ENCODE data around the gene PRSS53.

Gene PRSS53

DNA sequence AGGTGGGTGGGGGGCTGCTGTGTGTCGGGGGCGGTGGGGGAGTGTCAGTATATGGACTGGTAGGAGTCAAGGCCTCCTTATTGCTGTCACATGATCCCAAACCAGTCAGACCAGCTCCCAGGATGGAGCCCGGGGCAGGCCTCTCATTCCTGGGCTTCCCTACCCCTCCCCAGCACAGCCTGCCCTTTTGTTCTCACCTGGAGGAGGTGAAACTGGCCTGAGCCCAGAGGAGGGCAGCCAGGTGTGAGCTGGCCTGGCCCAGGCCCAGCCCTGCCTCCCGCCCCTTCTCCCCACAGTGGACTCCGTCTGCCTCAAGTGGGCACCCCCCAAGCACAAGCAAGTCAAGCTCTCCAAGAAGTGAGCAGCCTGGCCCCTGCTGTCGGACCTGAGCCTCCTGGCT lies 42.2 kb upstream of the PRSS53 start:
- Histone ChIP-seq H3K9me3 (ENCODE audit: insufficient read depth, low read depth, low read length) (no peaks in the 10 kb centered on the region), H3K4me1 (ENCODE audit: insufficient read depth, low read length) (peaks cover 25% of the 10 kb centered on the region), H3K27me3 (ENCODE audit: insufficient read depth, low read length) (no peaks in the 10 kb centered on the region), H3K36me3 (ENCODE audit: insufficient read depth, low read depth, low read length) (peaks cover 40% of the 10 kb centered on the region), H3K27ac (ENCODE audit: low read length) (no peak overlapping the region), H3K4me3 (ENCODE audit: low read length) (no peak overlapping the region), H3K9ac (ENCODE audit: low read depth, low read length) (peak overlapping the region; percentile 58)

DNA sequence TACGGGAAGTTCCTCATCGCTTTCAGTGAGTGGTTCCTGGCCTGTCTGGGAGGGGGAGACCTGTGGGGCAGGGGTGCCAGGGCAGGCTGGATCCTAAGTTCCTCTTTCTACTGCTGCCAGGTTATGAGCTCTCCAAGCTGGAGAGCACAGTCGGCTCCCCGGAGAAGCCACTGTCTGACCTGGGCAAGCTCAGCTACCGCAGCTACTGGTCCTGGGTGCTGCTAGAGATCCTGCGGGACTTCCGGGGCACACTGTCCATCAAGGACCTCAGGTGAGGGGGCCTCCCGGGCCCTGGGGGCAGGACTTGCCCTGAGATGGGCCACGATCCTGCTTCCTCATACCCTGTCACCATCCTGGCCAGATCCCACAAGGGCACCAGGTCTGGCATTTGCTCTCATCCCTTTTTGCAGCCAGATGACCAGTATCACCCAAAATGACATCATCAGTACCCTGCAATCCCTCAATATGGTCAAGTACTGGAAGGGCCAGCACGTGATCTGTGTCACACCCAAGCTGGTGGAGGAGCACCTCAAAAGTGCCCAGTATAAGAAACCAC lies 41.7 kb upstream of the PRSS53 start:
- H3K9me3 ChIP-seq (ENCODE audit: insufficient read depth, low read depth, low read length), result no peaks in the 10 kb centered on the region
- peaks cover 23% of the 10 kb centered on the region for H3K4me1 ChIP-seq (ENCODE audit: insufficient read depth, low read length)
- no peaks in the 10 kb centered on the region for H3K27me3 ChIP-seq (ENCODE audit: insufficient read depth, low read length)
- H3K27ac ChIP-seq (ENCODE audit: low read length), result no peak overlapping the region
- no peak overlapping the region; the same call in 1 of the 2 replicates for H3K9ac ChIP-seq (ENCODE audit: low read depth, low read length)
- H3K4me3 ChIP-seq (ENCODE audit: low read length), result no peak overlapping the region
- H3K36me3 ChIP-seq (ENCODE audit: insufficient read depth, low read depth, low read length), result peaks cover 40% of the 10 kb centered on the region

DNA sequence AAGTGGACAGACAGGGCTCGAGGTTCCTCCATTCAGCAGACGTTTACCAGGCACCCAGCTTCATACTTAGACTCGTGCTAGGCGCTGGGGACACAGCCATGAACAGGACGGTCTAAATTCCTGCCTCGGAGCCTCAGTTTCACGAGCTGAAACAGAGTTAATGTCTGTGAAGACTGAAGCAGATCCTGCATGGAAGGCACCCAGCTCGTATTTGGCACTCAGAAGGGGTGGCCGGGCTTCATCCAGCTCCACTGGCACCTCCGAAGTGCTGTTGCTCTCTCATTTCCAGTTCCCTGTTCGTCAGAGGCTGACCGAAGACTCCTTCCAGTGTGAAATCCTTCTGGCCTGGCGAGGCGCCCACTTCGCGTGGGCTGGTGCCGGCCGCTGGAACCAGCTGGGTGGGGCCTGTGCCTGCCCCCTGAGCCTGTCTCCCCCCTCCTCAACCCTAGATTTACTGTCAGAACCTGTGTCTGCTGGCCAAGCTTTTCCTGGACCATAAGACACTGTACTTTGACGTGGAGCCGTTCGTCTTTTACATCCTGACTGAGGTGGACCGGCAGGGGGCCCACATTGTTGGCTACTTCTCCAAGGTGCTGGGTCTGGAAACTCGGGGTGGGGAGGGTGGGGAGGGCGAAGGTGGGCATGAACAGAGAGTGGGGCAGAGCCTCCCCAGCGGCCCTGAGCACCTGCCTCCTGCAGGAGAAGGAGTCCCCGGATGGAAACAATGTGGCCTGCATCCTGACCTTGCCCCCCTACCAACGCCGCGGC lies 41.0 kb upstream of the PRSS53 start:
- H3K4me1 ChIP-seq (ENCODE audit: insufficient read depth, low read length), result peaks cover 23% of the 10 kb centered on the region
- no peak overlapping the region for H3K9ac ChIP-seq (ENCODE audit: low read depth, low read length)
- H3K4me3 ChIP-seq (ENCODE audit: low read length), result no peak overlapping the region
- peaks cover 40% of the 10 kb centered on the region for H3K36me3 ChIP-seq (ENCODE audit: insufficient read depth, low read depth, low read length)
- H3K27me3 ChIP-seq (ENCODE audit: insufficient read depth, low read length), result no peaks in the 10 kb centered on the region
- no peaks in the 10 kb centered on the region for H3K9me3 ChIP-seq (ENCODE audit: insufficient read depth, low read depth, low read length)
- no peak overlapping the region for H3K27ac ChIP-seq (ENCODE audit: low read length)

DNA sequence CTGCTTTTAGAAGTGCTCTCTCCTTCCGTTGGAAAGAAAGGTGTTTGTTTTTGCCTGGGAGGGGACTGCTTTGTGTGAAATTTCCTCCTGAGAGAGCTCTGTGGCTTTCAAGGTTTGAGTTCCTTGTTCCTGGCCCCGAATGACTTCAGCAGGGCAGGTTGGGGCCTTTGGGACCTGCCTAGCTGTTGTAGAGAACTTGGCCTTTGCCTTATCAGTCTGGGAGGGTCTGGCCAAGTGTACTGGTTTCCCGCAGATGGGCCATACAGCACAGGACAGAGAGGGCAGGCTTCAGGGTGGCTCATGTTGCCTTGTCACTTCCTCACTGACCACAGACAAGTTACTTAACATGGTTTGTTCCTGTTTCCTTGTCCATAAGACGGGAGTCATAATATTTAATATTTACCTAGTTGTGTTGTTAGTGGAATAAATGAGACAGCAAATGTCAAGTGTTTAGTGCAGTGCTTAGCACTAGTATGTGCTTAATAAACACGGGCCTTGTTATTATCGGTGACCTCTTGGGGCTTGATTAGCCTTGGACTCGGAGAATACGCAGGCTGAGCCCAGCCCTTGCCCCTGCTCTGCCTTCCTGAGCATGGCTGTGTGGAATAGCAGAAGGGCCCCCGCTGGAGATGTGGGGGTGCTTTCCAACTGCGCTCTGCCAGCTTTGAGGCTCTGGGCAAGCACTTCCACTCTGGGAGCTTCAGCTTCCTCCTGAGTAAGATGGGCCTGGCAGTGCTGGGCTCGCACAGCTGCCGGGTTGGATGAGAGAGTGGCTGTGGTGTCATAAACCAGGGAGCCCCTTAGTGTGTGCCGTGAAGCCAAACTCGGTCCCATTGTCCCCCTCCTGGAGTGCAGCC lies 40.2 kb upstream of the PRSS53 start:
- H3K36me3 ChIP-seq (ENCODE audit: insufficient read depth, low read depth, low read length), result peaks cover 41% of the 10 kb centered on the region
- no peaks in the 10 kb centered on the region for H3K9me3 ChIP-seq (ENCODE audit: insufficient read depth, low read depth, low read length)
- no peak overlapping the region for H3K27ac ChIP-seq (ENCODE audit: low read length)
- H3K4me3 ChIP-seq (ENCODE audit: low read length), result no peak overlapping the region
- H3K9ac ChIP-seq (ENCODE audit: low read depth, low read length), result no peak overlapping the region
- no peaks in the 10 kb centered on the region for H3K27me3 ChIP-seq (ENCODE audit: insufficient read depth, low read length)
- H3K4me1 ChIP-seq (ENCODE audit: insufficient read depth, low read length), result peaks cover 15% of the 10 kb centered on the region

DNA sequence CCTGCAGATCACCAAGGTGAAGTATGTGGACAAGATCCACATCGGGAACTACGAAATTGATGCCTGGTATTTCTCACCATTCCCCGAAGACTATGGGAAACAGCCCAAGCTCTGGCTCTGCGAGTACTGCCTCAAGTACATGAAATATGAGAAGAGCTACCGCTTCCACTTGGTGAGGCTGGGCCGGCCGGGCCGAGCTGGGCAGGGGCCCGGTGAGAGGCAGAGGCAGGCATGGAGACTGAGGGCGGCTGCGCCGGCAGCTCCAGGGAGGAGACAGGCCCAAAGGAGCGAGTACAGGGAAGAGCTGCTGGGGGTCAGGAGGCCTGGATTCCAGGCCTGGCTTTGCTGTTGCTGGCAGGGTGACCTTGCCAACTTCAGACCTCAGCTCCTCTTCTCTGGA lies 38.4 kb upstream of the PRSS53 start:
- no peak overlapping the region for H3K4me3 ChIP-seq (ENCODE audit: low read length)
- no peak overlapping the region for H3K9ac ChIP-seq (ENCODE audit: low read depth, low read length)
- no peaks in the 10 kb centered on the region for H3K9me3 ChIP-seq (ENCODE audit: insufficient read depth, low read depth, low read length)
- peaks cover 39% of the 10 kb centered on the region for H3K36me3 ChIP-seq (ENCODE audit: insufficient read depth, low read depth, low read length)
- no peak overlapping the region for H3K27ac ChIP-seq (ENCODE audit: low read length)
- 0 out of 2 replicates have a peak, but pooled peaks cover 7% of the 10 kb centered on the region for H3K4me1 ChIP-seq (ENCODE audit: insufficient read depth, low read length)
- H3K27me3 ChIP-seq (ENCODE audit: insufficient read depth, low read length), result no peaks in the 10 kb centered on the region

DNA sequence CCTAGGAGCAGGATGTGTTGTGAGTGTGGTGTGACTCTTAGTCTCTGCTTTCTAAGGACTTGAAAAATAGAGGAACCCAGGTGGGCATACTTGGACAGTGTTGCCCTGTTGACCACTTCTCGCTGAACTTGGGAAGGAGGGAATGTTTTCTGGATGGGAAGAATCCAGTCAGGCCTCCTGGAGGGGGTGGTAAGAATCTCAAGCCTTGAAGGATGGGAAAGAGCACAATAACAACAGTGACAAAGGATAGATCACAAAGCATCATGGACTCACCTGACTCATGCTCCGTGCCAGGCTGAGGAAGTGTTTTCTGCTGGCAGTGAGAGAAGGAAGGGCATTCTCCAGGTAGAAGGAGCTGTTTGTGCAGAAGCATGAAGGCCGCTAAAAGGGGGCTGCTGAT lies 37.1 kb upstream of the PRSS53 start:
- Histone ChIP-seq H3K36me3 (ENCODE audit: insufficient read depth, low read depth, low read length) (peaks cover 40% of the 10 kb centered on the region), H3K9ac (ENCODE audit: low read depth, low read length) (no peak overlapping the region), H3K27me3 (ENCODE audit: insufficient read depth, low read length) (no peaks in the 10 kb centered on the region), H3K4me1 (ENCODE audit: insufficient read depth, low read length) (0 out of 2 replicates have a peak, but pooled peaks cover 3% of the 10 kb centered on the region), H3K27ac (ENCODE audit: low read length) (no peak overlapping the region), H3K4me3 (ENCODE audit: low read length) (no peak overlapping the region), H3K9me3 (ENCODE audit: insufficient read depth, low read depth, low read length) (no peaks in the 10 kb centered on the region)

DNA sequence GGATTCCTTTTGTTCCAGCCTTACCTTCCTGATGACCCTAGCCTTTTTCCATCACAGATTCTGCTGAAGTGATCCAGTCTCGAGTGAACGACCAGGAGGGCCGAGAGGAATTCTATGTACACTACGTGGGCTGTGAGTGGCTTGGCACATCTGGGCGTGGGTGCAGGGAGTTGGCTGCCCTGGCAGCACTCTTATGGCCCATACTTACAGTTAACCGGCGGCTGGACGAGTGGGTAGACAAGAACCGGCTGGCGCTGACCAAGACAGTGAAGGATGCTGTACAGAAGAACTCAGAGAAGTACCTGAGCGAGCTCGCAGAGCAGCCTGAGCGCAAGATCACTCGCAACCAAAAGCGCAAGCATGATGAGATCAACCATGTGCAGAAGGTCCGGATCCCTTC lies 31.4 kb upstream of the PRSS53 start:
- no peaks in the 10 kb centered on the region for H3K9me3 ChIP-seq (ENCODE audit: insufficient read depth, low read depth, low read length)
- peaks cover 47% of the 10 kb centered on the region for H3K36me3 ChIP-seq (ENCODE audit: insufficient read depth, low read depth, low read length)
- peaks cover 5% of the 10 kb centered on the region for H3K4me1 ChIP-seq (ENCODE audit: insufficient read depth, low read length)
- H3K27me3 ChIP-seq (ENCODE audit: insufficient read depth, low read length), result no peaks in the 10 kb centered on the region
- H3K9ac ChIP-seq (ENCODE audit: low read depth, low read length), result no peak overlapping the region
- H3K4me3 ChIP-seq (ENCODE audit: low read length), result no peak overlapping the region
- no peak overlapping the region for H3K27ac ChIP-seq (ENCODE audit: low read length)

DNA sequence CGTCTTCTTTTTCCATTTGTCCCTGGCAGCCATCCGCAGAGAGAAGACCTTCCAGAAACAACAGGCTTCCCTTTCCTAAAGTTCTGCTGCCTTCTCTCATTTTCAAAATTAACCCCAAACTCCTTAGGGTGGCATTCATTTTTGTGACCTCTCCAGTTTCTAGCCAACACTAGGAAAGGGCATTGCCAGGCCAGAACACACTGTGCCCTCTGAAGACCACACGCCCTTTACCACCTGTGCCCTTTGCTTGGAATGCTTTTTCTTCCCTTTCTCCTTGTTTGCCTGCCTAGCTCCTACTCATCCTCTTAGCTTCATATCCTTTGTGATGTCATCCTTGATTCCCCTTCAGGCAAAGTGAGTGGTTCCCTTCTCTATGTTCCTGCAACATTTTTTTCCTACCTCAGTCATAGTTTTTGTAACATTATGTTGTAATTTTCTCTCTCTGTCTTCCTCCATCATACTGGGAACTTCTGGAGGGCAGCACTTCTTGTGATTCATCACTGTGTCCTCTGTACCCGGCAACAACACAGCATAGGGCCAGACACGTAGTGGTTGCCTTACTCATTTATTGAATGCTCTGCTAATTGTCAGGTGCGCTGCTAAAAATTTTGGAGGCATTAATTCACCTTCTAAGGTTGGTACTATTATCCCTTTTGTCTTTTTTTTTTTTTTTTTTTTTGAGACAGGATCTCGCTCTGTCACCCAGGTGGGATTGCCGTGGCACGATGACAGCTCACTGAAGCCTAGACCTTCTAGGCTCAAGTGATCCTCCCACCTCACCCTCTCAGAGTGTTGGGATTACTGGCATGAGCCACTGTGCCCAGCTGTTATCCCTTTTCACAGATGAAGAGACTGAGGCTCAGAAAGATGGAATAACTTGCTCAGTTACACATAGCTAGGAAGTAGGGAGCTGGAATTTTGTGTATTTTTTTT lies 29.7 kb upstream of the PRSS53 start:
- Histone ChIP-seq H3K27me3 (ENCODE audit: insufficient read depth, low read length) (no peaks in the 10 kb centered on the region), H3K4me3 (ENCODE audit: low read length) (peak overlapping the region; percentile 85), H3K27ac (ENCODE audit: low read length) (peak overlapping the region; percentile 44), H3K9ac (ENCODE audit: low read depth, low read length) (peak overlapping the region; percentile 81), H3K36me3 (ENCODE audit: insufficient read depth, low read depth, low read length) (peaks cover 42% of the 10 kb centered on the region), H3K4me1 (ENCODE audit: insufficient read depth, low read length) (peaks cover 5% of the 10 kb centered on the region), H3K9me3 (ENCODE audit: insufficient read depth, low read depth, low read length) (no peaks in the 10 kb centered on the region)

DNA sequence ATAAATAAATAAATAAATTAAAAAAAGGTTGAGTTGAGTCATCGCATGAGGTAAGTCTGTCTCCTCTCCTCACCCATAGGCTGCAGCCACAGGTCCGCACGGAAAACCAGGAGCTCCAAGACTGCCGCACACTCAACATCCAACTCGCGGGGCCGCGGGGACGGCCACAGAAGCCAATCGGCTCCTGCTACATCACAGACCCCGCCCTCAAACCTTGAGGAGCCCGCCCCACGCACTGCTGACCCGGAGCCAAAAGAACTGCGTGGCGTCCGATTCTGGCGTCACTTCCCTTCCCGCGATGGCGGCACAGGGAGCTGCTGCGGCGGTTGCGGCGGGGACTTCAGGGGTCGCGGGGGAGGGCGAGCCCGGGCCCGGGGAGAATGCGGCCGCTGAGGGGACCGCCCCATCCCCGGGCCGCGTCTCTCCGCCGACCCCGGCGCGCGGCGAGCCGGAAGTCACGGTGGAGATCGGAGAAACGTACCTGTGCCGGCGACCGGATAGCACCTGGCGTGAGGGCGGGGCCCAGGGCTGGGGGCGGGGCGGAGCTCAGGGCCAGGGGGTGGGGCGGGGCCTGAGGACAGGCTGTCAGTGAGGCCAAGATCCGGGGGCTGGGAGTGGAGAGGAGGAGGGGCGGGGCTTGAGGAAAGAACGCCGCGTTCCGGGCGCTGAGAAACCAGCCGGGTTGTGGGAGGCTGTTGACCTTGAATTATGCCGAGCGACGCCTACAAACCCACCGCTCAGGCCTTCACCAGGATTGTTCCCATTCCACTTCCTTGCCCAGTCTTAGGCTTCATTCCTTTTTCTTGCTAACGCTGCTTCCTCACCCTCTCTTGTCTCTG lies 28.9 kb upstream of the PRSS53 start, which contains the start of gene KAT8:
Gene KAT8, plus strand, starts transcription at position 281 of the 839 bp plus-strand sequence. Its CDS starts 18 bp downstream, at position 299.
- Histone ChIP-seq H3K9ac (ENCODE audit: low read depth, low read length) (peak within 1 kb of the TSS; percentile 81), H3K9me3 (ENCODE audit: insufficient read depth, low read depth, low read length) (no peaks in the 10 kb centered on the region), H3K4me3 (ENCODE audit: low read length) (peak within 1 kb of the TSS; percentile 85), H3K27ac (ENCODE audit: low read length) (peak within 1 kb of the TSS; percentile 44), H3K36me3 (ENCODE audit: insufficient read depth, low read depth, low read length) (peaks cover 46% of the 10 kb centered on the region), H3K27me3 (ENCODE audit: insufficient read depth, low read length) (no peaks in the 10 kb centered on the region), H3K4me1 (ENCODE audit: insufficient read depth, low read length) (peaks cover 5% of the 10 kb centered on the region)

DNA sequence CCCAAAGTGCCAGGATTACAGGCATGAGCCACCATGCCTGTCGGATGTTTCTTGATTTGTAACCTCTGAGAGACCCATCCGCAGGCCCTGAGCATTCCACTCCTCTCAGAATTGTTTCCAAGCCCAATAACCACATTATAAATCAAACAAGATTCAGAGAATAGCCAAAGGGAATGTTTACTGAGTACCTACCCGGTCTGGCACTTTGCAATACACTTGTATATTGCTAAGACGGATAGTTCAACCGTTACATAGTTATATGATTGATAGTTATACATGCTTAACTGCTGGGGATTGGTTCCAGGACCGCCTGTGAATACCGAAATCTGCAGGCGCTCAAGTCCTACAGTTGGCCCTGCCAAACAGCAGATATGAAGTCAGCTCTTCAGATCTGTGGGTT lies 25.7 kb upstream of the PRSS53 start:
- Histone ChIP-seq H3K9ac (ENCODE audit: low read depth, low read length) (no peak overlapping the region), H3K36me3 (ENCODE audit: insufficient read depth, low read depth, low read length) (peaks cover 44% of the 10 kb centered on the region), H3K27me3 (ENCODE audit: insufficient read depth, low read length) (no peaks in the 10 kb centered on the region), H3K4me3 (ENCODE audit: low read length) (no peak overlapping the region), H3K9me3 (ENCODE audit: insufficient read depth, low read depth, low read length) (no peaks in the 10 kb centered on the region), H3K27ac (ENCODE audit: low read length) (no peak overlapping the region), H3K4me1 (ENCODE audit: insufficient read depth, low read length) (peaks cover 5% of the 10 kb centered on the region)

All from iPS-20b (cell line).